ENCODE data around the gene CDH12. TPM values are rescaled to one million over a fixed set of nuclear protein-coding genes. Genes with fewer than 3 reads are reported as not detected.

The CDH12 gene
- total and polyA plus RNA-seq, 5 experiments from 2014 or later, result not detected

DNA sequence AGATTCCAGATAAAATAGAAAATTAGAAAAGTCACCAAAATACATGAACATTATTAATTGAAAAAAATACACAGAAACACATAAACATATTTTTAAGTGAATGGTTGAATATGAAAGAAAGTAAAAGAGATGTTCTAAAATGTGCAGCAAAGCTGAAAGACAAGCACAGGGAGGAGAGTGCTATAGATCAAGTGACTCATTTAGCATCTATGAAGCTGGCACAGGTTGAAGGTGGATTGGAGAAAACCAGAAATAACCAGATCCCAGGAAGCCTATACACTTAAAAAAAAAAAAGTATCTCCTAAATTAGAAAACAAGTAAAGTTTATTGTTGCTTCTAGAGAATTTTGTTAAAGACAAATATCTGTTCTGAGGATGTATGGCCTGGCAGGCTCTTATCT is 338.9 kb downstream of the CDH12 start:
- Mint-ChIP-seq H3K4me1 (no peaks in the 10 kb centered on the region), H3K4me3 (no peak overlapping the region), H3K36me3 (no peaks in the 10 kb centered on the region)

DNA sequence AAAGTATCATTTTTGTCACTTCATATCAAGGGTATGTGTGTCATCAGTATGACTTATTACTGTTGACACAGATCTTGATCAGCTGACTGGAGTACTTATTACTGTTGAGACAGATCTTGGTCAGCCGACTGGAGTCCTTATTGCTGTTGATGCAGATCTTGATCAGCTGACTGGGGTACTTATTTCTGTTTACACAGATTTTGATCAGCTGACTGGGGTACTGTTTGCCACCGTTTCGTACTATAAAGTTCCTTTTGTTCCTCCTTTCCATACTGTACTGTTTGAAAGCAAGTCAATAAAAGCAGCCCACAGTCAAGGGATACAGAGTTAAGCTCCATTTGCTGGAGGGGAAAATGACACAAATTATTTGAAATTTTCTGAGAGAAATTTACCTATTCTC is 347.3 kb downstream of the CDH12 start:
- POLR2A ChIA-PET, result no interaction called here
- no peak for DNase-seq
- peaks cover 2 to 22% (median 11%) of the 10 kb centered on the region in 9 donors for H3K9me3 Mint-ChIP-seq
- peaks cover 0 to 4% (median 0%) of the 10 kb centered on the region in 3 donors for H3K36me3 Mint-ChIP-seq
- H3K27me3 Mint-ChIP-seq, result no peaks in the 10 kb centered on the region
- no peaks in the 10 kb centered on the region for H3K4me1 Mint-ChIP-seq
- no peak for ATAC-seq
- H3K4me3 Mint-ChIP-seq, result no peak overlapping the region
- H3K27ac Mint-ChIP-seq, result no peak overlapping the region

More for the DNA sequence above, 338.9 kb downstream of the CDH12 start:
- Mint-ChIP-seq H3K27ac (no peak overlapping the region), H3K27me3 (no peaks in the 10 kb centered on the region), H3K9me3 (peaks cover 0 to 22% (median 9%) of the 10 kb centered on the region in 9 donors)
- no peak for ATAC-seq
- no peak for DNase-seq
- POLR2A ChIA-PET, result no interaction called here

DNA sequence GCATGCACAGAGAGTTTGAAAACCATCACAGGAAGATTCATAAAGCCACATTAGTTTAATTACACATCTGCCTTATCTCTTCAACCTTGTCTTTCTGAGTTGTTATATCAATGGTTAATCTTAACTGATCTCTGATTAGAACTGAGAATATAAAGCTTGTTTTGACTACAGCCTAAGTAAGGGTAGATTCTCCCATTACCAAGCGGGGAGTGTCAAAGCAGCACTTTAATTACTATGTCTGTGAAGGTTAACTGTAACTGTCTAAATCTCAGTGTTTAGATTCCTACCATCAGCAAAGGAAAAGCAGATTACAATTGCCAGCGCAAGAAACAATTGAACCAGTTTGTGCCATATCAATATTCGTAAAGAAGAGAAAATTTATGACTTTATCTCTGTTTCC is 348.7 kb downstream of the CDH12 start:
- Mint-ChIP-seq H3K36me3 (peaks cover 0 to 4% (median 0%) of the 10 kb centered on the region in 3 donors), H3K9me3 (peaks cover 2 to 27% (median 11%) of the 10 kb centered on the region in 9 donors), H3K4me3 (no peak overlapping the region), H3K27ac (no peak overlapping the region), H3K27me3 (no peaks in the 10 kb centered on the region), H3K4me1 (no peaks in the 10 kb centered on the region)
- POLR2A ChIA-PET, result no interaction called here
- ATAC-seq (no peak), DNase-seq (no peak)

DNA sequence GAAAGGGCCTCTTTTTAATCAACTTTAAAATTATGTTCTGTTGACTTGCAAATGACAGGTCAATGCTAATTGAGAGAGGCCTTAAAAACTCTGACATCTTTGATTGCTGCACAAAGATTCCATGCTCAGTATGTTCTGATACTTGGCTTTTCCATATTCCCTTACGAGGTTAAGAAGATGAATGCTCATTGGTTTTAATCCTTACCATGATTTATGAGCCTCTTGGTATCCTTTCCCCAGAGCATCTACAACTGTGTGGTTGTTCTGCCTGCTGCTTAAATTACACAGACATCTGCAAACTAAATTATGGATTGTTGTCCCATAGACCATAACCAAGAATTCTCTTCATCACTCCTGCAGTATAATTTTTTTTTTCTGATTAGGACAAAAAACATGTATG is 352.6 kb downstream of the CDH12 start:
- H3K4me3 Mint-ChIP-seq, result no peak overlapping the region
- H3K27ac Mint-ChIP-seq, result no peak overlapping the region
- peaks cover 2 to 23% (median 15%) of the 10 kb centered on the region in 9 donors for H3K9me3 Mint-ChIP-seq
- ATAC-seq (no peak), DNase-seq (no peak)
- H3K4me1 Mint-ChIP-seq, result no peaks in the 10 kb centered on the region
- H3K27me3 Mint-ChIP-seq, result no peaks in the 10 kb centered on the region
- peaks cover 0 to 4% (median 0%) of the 10 kb centered on the region in 3 donors for H3K36me3 Mint-ChIP-seq
- POLR2A ChIA-PET, result no interaction called here

DNA sequence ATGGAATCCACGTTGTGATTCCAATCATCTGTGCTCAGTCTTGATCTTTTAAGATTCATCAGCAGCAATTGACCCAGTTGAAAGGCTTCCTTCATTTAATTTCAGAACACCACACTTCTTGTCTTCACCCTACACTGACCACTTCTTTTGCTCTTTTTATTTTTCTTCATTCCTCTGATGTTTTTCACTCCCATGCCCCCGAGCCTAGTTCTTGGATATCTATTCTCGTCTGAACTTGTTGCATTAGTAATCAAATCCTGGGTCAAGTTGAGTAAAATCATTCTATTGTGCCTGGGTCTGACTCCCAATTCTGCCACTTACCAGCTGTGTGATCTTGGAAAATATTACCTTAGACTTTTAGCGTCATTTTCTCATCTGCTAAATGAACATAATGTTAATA is 356.5 kb downstream of the CDH12 start:
- no peaks in the 10 kb centered on the region for H3K4me1 Mint-ChIP-seq
- no peak overlapping the region for H3K4me3 Mint-ChIP-seq
- peaks cover 7 to 34% (median 20%) of the 10 kb centered on the region in 9 donors for H3K9me3 Mint-ChIP-seq
- DNase-seq (no peak), ATAC-seq (no peak)
- POLR2A ChIA-PET, result no interaction called here
- peaks cover 0 to 4% (median 0%) of the 10 kb centered on the region in 3 donors for H3K36me3 Mint-ChIP-seq
- H3K27ac Mint-ChIP-seq, result no peak overlapping the region
- no peaks in the 10 kb centered on the region for H3K27me3 Mint-ChIP-seq

DNA sequence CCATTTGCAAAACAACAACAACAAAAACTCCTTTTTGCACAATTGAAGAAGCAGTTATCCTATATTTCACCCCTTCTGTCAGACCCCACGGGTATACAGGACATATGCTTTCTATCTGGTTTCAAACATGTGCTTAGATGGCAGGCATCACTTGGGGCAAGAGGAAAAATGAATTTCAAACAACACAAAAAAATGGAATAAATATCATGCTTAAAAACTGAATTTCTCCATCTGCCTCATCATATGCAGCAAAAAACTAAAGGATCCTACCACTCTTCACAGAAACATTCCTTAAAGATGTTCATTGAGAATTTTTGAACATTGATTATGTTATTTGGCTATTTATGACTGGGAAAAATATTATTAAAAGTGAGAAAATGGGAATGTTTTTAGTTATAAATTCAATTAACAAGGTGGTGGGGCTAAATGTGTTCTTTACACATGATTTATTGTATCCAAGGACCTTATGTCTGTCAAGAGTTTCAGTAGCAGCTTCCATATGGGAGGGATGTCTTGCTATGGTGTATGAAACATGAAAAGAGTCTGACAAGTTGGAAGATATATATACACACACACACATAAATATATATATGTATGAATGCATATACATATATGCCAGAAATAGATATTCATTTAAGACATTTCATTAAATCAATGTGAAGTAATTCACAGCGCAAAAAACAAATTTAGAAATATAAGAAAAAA is 358.0 kb downstream of the CDH12 start:
- no peak for ATAC-seq
- Mint-ChIP-seq H3K4me3 (no peak overlapping the region), H3K9me3 (peaks cover 10 to 47% (median 20%) of the 10 kb centered on the region in 9 donors)

DNA sequence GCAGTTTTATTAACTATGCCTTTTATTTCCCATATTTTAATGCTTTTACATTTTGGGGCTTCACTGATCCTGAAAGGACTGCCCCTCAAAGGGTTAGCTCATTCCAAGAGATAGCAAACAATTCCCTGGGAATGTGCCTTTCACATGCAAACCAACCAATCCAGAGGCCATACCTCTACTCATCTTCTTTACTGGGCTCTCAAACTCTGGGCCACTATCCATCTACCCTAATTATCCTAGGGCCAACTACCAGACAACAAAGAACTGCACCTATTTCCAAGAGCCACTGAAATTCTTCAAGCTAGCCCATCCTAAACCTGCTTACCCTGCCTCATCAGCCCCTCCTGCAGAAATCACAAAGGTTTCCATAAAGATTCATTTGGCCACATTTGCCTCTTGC is 364.7 kb downstream of the CDH12 start:
- H3K4me3 Mint-ChIP-seq, result no peak overlapping the region
- peaks cover 0 to under 1% (median 0%) of the 10 kb centered on the region in 3 donors for H3K36me3 Mint-ChIP-seq
- H3K27me3 Mint-ChIP-seq, result no peaks in the 10 kb centered on the region
- DNase-seq (no peak), ATAC-seq (no peak)
- no peaks in the 10 kb centered on the region for H3K4me1 Mint-ChIP-seq
- H3K9me3 Mint-ChIP-seq, result peaks cover 5 to 34% (median 18%) of the 10 kb centered on the region in 9 donors
- POLR2A ChIA-PET, result no interaction called here
- H3K27ac Mint-ChIP-seq, result no peak overlapping the region

More for the DNA sequence above, 358.0 kb downstream of the CDH12 start:
- Mint-ChIP-seq H3K27ac (no peak overlapping the region), H3K27me3 (no peaks in the 10 kb centered on the region), H3K36me3 (peaks cover 0 to 4% (median 0%) of the 10 kb centered on the region in 3 donors), H3K4me1 (no peaks in the 10 kb centered on the region)
- POLR2A ChIA-PET, result no interaction called here
- DNase-seq, result no peak

DNA sequence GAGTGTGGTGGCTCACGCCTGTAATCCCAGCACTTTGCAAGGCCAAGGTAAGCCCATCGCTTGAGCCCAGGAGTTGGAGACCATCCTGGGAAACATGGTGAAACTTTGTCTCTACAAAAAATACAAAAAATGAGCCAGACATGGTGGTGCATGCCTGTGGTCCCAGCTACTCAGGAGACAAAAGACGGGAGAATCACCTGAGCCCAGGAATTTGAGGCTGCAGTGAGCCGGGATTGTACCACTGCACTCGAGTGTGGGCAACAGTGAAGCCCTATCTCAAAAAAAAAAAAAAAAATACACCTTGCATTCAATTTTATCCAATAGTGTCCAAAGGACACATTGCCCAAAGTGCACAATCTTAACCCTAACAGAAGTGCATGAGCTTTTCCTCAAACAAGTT is 372.8 kb downstream of the CDH12 start:
- POLR2A ChIA-PET, result no interaction called here
- Mint-ChIP-seq H3K27ac (no peak overlapping the region), H3K4me3 (no peak overlapping the region), H3K36me3 (no peaks in the 10 kb centered on the region), H3K27me3 (no peaks in the 10 kb centered on the region), H3K4me1 (no peaks in the 10 kb centered on the region), H3K9me3 (peaks cover 2 to 15% (median 9%) of the 10 kb centered on the region in 9 donors)
- no peak for DNase-seq
- no peak for ATAC-seq

DNA sequence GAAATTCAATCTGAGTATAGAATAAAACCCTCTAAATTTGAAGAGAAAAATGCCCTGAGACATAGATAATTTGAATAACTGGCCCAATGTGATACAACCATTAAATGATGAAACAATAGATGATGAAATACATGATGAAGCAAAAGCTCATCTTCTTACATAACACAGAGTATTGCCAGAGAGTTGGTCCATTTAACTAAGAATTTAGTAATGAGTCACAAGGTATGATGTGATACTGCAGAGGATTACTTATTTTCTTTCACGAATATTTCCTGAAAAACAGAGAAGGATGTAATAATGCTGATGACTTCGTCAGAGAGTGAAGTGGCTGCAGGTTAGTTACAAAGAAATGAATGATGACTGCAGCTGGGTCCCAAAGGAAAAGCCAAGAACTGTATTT is 379.3 kb downstream of the CDH12 start:
- DNase-seq, result no peak
- POLR2A ChIA-PET, result no interaction called here
- Mint-ChIP-seq H3K36me3 (no peaks in the 10 kb centered on the region), H3K27ac (no peak overlapping the region), H3K9me3 (peaks cover 0 to 32% (median 8%) of the 10 kb centered on the region in 9 donors), H3K4me1 (no peaks in the 10 kb centered on the region), H3K4me3 (no peak overlapping the region), H3K27me3 (no peaks in the 10 kb centered on the region)
- no peak for ATAC-seq

DNA sequence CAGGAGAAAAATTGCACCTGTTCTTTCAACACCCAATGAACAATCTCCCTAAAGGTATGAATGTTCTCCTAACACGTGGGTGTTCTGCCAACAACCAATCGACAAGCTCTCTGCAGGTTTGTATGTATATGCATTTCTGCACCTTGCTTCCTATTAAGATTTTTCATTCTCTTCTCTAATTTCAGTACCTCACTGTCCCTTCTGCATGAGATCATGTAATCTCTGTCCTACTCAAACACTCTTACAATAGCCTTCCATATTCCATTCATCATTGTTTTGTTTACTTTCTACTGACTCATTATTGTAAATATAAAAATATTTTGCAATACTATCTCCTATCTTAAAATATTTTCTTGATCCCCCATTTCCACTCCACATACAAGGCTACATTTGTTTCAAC is 382.0 kb downstream of the CDH12 start:
- POLR2A ChIA-PET, result no interaction called here
- Mint-ChIP-seq H3K4me1 (no peaks in the 10 kb centered on the region), H3K27me3 (no peaks in the 10 kb centered on the region), H3K27ac (no peak overlapping the region), H3K4me3 (no peak overlapping the region), H3K36me3 (peaks cover 0 to 3% (median 0%) of the 10 kb centered on the region in 3 donors), H3K9me3 (peaks cover 0 to 34% (median 8%) of the 10 kb centered on the region in 9 donors)
- ATAC-seq (no peak), DNase-seq (no peak)

DNA sequence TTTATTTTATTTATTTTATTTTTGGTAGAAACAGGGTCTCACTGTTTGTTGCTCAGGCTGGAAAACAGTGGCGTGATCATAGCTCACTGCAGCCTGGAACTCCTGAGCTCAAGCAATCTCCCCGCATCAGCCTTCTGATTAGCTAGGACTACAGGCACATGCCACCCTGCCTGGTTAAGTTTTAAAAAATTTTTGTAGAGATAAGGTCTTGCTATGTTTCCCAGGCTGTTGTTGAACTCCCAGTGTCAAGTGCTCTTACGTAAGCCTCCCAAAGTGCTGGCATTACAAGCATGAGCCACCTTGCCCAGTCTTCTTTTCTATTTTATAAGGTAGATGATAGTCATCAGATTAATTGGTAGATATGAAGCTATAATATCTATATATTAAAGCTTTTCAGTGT is 382.7 kb downstream of the CDH12 start:
- Mint-ChIP-seq H3K9me3 (peaks cover 0 to 41% (median 8%) of the 10 kb centered on the region in 9 donors), H3K27me3 (no peaks in the 10 kb centered on the region), H3K27ac (no peak overlapping the region), H3K36me3 (peaks cover 0 to 5% (median 0%) of the 10 kb centered on the region in 3 donors), H3K4me3 (no peak overlapping the region), H3K4me1 (no peaks in the 10 kb centered on the region)
- DNase-seq, result no peak
- no peak for ATAC-seq
- POLR2A ChIA-PET, result no interaction called here

DNA sequence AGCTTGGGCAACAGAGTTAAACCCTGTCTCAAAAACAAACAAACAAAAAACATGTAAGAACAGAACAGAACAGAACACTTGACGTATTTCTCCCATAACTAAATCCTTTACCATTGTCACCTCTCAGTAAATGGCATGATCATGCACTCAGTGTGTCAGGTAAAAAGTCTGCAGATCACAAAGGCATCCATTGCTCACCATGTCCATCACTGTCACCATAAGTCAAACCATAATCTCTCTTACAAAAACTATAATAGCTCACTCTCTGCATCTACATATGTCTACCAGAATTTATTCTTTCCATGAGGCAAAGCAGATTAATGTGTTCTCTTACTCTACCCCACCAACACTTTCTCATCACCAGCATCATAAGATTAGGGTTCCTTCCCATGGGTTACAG is 387.5 kb downstream of the CDH12 start:
- ATAC-seq, result no peak
- Mint-ChIP-seq H3K4me3 (no peak overlapping the region), H3K36me3 (peaks cover 0 to 5% (median 0%) of the 10 kb centered on the region in 3 donors), H3K27me3 (no peaks in the 10 kb centered on the region), H3K4me1 (no peaks in the 10 kb centered on the region), H3K9me3 (peaks cover 2 to 37% (median 12%) of the 10 kb centered on the region in 9 donors), H3K27ac (no peak overlapping the region)
- POLR2A ChIA-PET, result no interaction called here
- no peak for DNase-seq

DNA sequence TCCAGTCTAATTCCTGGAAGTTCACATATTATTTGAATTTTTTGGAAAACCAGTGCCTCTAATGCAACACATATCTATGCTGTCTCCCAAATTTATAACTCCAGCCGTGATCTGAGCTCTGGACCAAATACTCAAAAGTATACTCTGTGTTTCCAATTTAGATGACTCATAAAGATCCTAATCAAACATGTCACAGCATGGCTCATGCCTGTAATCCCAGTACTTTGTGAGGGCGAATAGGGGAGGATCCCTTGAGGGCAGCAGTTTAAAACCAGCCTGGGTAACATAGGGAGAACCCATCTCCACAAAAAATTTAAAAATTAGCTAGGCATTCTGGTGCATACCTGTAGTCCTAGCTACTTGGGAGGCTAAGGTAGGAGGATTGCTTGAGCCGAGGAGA is 388.0 kb downstream of the CDH12 start:
- DNase-seq (no peak), ATAC-seq (no peak)
- peaks cover 2 to 37% (median 12%) of the 10 kb centered on the region in 9 donors for H3K9me3 Mint-ChIP-seq
- H3K4me3 Mint-ChIP-seq, result no peak overlapping the region
- POLR2A ChIA-PET, result no interaction called here
- H3K27me3 Mint-ChIP-seq, result no peaks in the 10 kb centered on the region
- H3K4me1 Mint-ChIP-seq, result no peaks in the 10 kb centered on the region
- no peak overlapping the region for H3K27ac Mint-ChIP-seq
- peaks cover 0 to 5% (median 0%) of the 10 kb centered on the region in 3 donors for H3K36me3 Mint-ChIP-seq

DNA sequence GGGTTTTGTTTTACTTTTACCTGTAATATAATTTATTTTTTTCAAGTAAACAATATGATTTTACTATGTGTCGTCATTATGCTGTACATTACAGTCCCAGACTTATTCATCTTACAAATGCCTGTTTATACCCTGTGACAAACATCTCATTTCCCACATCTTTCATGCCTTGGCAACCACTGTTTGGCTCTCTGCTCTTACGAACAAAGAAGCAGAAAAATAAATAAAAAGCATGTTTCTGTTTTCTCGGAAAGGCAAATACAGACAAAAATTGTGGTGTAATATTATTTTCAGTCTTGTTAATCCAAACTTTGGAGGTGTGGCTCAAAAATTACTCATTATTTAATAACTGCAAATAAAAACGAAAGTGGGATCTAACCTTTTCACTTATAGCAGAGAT is 393.0 kb downstream of the CDH12 start:
- H3K27ac Mint-ChIP-seq, result no peak overlapping the region
- ATAC-seq (no peak), DNase-seq (no peak)
- no peaks in the 10 kb centered on the region for H3K27me3 Mint-ChIP-seq
- H3K36me3 Mint-ChIP-seq, result peaks cover 0 to 5% (median 0%) of the 10 kb centered on the region in 3 donors
- H3K4me3 Mint-ChIP-seq, result no peak overlapping the region
- H3K4me1 Mint-ChIP-seq, result peaks cover 0 to 2% (median 0%) of the 10 kb centered on the region in 4 donors
- POLR2A ChIA-PET, result no interaction called here
- H3K9me3 Mint-ChIP-seq, result peaks cover 6 to 23% (median 8%) of the 10 kb centered on the region in 9 donors

Measured in naive thymus-derived CD8-positive, alpha-beta T cell (primary cell).